Measurements from ENCODE around the gene TMPO. TPM values are rescaled to one million over a fixed set of nuclear protein-coding genes. Genes with fewer than 3 reads are reported as not detected.

Gene TMPO
- total and polyA plus RNA-seq, 10 of the 15 experiments (the other 5 are each of a cell fraction or from before 2014, with no cell fraction given) = 79.8 to 246 (median 179) TPM

GRCh38 chr12:98516111-98516873 lies 902 bp downstream of the TMPO start (continued):
- TF ChIP-seq ASH2L (IDR thresholded peaks at IDR 0.05; ENCODE audit: borderline replicate concordance, low read depth) = no peak
- TF ChIP-seq ZNF384 (IDR thresholded peaks at IDR 0.05; ENCODE audit: borderline replicate concordance, low read depth, low read length) = no peak
- no peak for TF ChIP-seq REST (IDR thresholded peaks at IDR 0.05; ENCODE audit: low read depth, low read length)
- peak; percentile 75 for TF ChIP-seq SKIL (IDR thresholded peaks at IDR 0.05; ENCODE audit: low read depth, poor library complexity, severe bottlenecking)
- peak; percentile 85 for TF ChIP-seq LARP7 (IDR thresholded peaks at IDR 0.05)
- TF ChIP-seq IKZF2 (IDR thresholded peaks at IDR 0.05) = peak; percentile 38 to 40; a peak in 2 of 4 replicates
- TF ChIP-seq BACH1 (IDR thresholded peaks at IDR 0.05; ENCODE audit: borderline replicate concordance) = peak; percentile 62
- TF ChIP-seq RAD51 (IDR thresholded peaks at IDR 0.05) = peak; percentile 46; the same call in 1 of the 2 replicates
- TF ChIP-seq SP1 (IDR thresholded peaks at IDR 0.05; ENCODE audit: low read depth, low read length) = peak; percentile 21
- TF ChIP-seq CHD1 (IDR thresholded peaks at IDR 0.05; ENCODE audit: low read depth, low read length) = no peak
- peak; percentile 92 for TF ChIP-seq E2F4 (IDR thresholded peaks at IDR 0.05; ENCODE audit: low read depth, low read length)
- peak; percentile 52; the same call in 1 of the 2 replicates for TF ChIP-seq POLR2AphosphoS5 (IDR thresholded peaks at IDR 0.05; ENCODE audit: low read length)
- no peak for TF ChIP-seq TARDBP (IDR thresholded peaks at IDR 0.05; ENCODE audit: borderline replicate concordance)
- peak; percentile 44; the same call in 1 of the 2 replicates for TF ChIP-seq ZNF217 (IDR thresholded peaks at IDR 0.05)
- TF ChIP-seq TCF12 (IDR thresholded peaks at IDR 0.05; ENCODE audit: low read depth, low read length) = peak; percentile 46; the same call in 1 of the 2 replicates
- no peak for TF ChIP-seq BCL11A (IDR thresholded peaks at IDR 0.05; ENCODE audit: low read depth, low read length)
- peak; percentile 96 for TF ChIP-seq RELA (IDR thresholded peaks at IDR 0.05; ENCODE audit: borderline replicate concordance, partially characterized antibody)
- TF ChIP-seq RUNX3 (IDR thresholded peaks at IDR 0.05; ENCODE audit: low read length) = peak; percentile 58; the same call in 1 of the 2 replicates
- TF ChIP-seq HDGF (IDR thresholded peaks at IDR 0.05) = no peak
- TF ChIP-seq ZSCAN29 (IDR thresholded peaks at IDR 0.05) = 0 out of 2 replicates have a peak, but pooled peaks have one; percentile 42
- peak; percentile 65 for TF ChIP-seq POLR2A (IDR thresholded peaks at IDR 0.05; ENCODE audit: low read depth, low read length)
- TF ChIP-seq RAD21 (IDR thresholded peaks at IDR 0.05; ENCODE audit: insufficient read depth, low read depth, low read length) = peak; percentile 76
- TF ChIP-seq EP300 (IDR thresholded peaks at IDR 0.05; ENCODE audit: borderline replicate concordance in 1 of 2, control insufficient read depth in 1 of 2, low read depth in 2 of 2, low read length in 2 of 2) = 0 out of 4 replicates have a peak, but pooled peaks of 1 of the 2 experiments have one; percentile 12
- peak; percentile 73 for TF ChIP-seq MAX (IDR thresholded peaks at IDR 0.05; ENCODE audit: low read depth, low read length)

Data from GM12878 (cell line).